Measurements from ENCODE around the gene TMEM203. TPM values are rescaled to one million over a fixed set of nuclear protein-coding genes. Genes with fewer than 3 reads are reported as not detected.

Gene TMEM203
- total and polyA plus RNA-seq, 2 of the 13 experiments (the other 11 are each of a cell fraction or from before 2014, with no cell fraction given): 23.4 to 36.7 TPM

DNA sequence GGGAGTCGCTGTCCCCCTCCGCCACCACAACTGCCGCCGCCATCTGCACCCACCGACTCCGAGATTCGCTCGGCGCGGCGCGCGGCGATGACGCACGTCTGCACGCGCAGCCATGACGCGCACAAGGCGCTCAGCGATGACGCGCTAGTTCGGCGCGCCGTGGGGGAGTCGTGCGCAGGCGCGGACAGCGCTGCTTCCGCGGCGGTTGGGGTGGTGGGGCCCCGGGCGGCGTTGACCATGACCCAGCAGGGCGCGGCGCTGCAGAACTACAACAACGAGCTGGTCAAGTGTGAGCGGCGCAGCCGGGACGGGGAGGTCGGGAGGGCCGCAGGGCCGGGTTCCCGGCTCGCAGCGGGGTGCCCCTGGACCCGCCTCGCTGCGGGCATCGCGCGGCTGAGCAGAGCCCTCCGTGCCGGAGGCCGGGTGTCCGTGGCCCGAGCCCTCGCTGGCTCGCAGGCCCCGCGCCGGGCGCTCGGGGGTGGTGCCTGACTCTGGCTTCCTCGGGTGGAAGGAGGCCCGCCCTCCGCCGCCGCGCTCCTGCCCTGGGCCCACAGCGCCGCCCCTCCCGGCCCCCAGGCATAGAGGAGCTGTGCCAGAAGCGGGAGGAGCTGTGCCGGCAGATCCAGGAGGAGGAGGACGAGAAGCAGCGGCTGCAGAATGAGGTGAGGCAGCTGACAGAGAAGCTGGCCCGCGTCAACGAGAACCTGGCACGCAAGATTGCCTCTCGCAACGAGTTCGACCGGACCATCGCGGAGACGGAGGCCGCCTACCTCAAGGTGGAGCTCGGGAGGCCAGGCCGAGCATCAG lies 16.8 kb downstream of the TMEM203 start, which contains the start of the genes ANAPC2 and SSNA1 (continued):
- TF ChIP-seq ARID5B (CRISPR knock-in tag; IDR thresholded peaks at IDR 0.05) (peak; percentile 62; the same call in 1 of the 2 replicates), CHCHD3 (CRISPR knock-in tag; IDR thresholded peaks at IDR 0.05) (no peak), ZBTB2 (CRISPR knock-in tag; IDR thresholded peaks at IDR 0.05; ENCODE audit: low read depth) (peak; percentile 92; the same call in 1 of the 2 replicates), SP4 (CRISPR knock-in tag; IDR thresholded peaks at IDR 0.05) (peak; percentile 90), MED8 (CRISPR knock-in tag; IDR thresholded peaks at IDR 0.05; ENCODE audit: insufficient replicate concordance) (peak; percentile 70), RNF2 (conservative IDR thresholded peaks at IDR 0.05; ENCODE audit: low read depth) (0 out of 2 replicates have a peak, but pooled peaks have one; percentile 47), MAX (IDR thresholded peaks at IDR 0.05) (peak; percentile 87), ISL2 (CRISPR knock-in tag; IDR thresholded peaks at IDR 0.05) (peak; percentile 77; the same call in 1 of the 2 replicates), EEA1 (CRISPR knock-in tag; IDR thresholded peaks at IDR 0.05; ENCODE audit: borderline replicate concordance) (peak; percentile 78; the same call in 1 of the 2 replicates), SP5 (CRISPR knock-in tag; IDR thresholded peaks at IDR 0.05; ENCODE audit: borderline replicate concordance, low read depth) (peak; percentile 20; the same call in 1 of the 2 replicates), PTBP1 (IDR thresholded peaks at IDR 0.05; ENCODE audit: low read depth, low read length, poor library complexity, severe bottlenecking) (no peak), TARDBP (CRISPR knock-in tag; IDR thresholded peaks at IDR 0.05) (peak; percentile 97)
- TF ChIP-seq, protein P1, sequence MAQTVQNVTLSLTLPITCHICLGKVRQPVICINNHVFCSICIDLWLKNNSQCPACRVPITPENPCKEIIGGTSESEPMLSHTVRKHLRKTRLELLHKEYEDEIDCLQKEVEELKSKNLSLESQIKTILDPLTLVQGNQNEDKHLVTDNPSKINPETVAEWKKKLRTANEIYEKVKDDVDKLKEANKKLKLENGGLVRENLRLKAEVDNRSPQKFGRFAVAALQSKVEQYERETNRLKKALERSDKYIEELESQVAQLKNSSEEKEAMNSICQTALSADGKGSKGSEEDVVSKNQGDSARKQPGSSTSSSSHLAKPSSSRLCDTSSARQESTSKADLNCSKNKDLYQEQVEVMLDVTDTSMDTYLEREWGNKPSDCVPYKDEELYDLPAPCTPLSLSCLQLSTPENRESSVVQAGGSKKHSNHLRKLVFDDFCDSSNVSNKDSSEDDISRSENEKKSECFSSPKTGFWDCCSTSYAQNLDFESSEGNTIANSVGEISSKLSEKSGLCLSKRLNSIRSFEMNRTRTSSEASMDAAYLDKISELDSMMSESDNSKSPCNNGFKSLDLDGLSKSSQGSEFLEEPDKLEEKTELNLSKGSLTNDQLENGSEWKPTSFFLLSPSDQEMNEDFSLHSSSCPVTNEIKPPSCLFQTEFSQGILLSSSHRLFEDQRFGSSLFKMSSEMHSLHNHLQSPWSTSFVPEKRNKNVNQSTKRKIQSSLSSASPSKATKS (CRISPR knock-in tag; IDR thresholded peaks at IDR 0.05): no peak
- TF ChIP-seq, protein P2, sequence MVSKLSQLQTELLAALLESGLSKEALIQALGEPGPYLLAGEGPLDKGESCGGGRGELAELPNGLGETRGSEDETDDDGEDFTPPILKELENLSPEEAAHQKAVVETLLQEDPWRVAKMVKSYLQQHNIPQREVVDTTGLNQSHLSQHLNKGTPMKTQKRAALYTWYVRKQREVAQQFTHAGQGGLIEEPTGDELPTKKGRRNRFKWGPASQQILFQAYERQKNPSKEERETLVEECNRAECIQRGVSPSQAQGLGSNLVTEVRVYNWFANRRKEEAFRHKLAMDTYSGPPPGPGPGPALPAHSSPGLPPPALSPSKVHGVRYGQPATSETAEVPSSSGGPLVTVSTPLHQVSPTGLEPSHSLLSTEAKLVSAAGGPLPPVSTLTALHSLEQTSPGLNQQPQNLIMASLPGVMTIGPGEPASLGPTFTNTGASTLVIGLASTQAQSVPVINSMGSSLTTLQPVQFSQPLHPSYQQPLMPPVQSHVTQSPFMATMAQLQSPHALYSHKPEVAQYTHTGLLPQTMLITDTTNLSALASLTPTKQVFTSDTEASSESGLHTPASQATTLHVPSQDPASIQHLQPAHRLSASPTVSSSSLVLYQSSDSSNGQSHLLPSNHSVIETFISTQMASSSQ (IDR thresholded peaks at IDR 0.05; ENCODE audit: low read depth): no peak
- TF ChIP-seq, protein P2 (CRISPR knock-in tag; IDR thresholded peaks at IDR 0.05; ENCODE audit: borderline replicate concordance): peak; percentile 74; the same call in 1 of the 2 replicates
